HG03439 (cell line): ENCODE results near the gene CT55.
"Not testable (repeated sequence)": the region's sequence is repeated elsewhere in the genome, so short reads cannot be mapped to it uniquely, and the experiment has no call there.

Experiments
- ATAC-seq: cut with Tn5 transposase; IDR thresholded peaks from one replicate; pipeline ENCODE4 v1.9.1; 2021; ENCODE audit warnings: mild to moderate bottlenecking, moderate library complexity; ENCODE audit not compliant: unreplicated experiment

Gene CT55

GRCh38 chrX:135170877-135171519 lies at the start of gene CT55:
Gene CT55, minus strand, starts transcription at chrX:135171398. Its CDS starts 227 bp downstream, at chrX:135171171.
- no peak for ATAC-seq

DNA sequence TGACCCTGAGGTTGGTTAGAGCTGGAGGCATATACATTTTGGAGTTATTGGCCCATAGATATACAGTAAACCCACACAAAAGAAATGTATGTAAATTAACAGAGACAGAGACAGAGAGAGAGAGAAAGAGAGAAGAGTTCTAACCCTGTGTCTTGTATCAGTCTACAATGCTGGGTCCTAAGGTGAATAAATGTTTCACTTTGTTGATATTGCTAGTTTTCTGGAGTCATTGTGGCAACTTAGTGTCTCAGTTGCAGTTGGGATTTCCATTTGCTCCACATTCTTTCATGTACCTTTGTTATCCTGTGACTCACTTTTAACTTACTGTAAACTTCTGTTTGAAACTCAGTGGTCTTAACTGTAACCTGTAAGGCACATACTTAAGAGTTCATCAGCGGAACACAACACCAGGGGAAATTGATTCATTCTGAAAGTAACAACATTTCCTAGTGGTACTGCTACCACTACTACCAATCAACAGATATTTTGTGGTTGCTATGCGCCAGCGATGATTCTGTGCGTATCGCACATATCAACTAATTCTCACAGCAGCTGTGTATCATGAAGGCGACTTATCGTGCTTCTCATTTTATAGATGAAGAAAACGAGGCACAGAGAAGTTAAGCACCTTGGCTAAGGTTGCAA lies 42.1 kb upstream of the CT55 start:
- no peak for ATAC-seq

- ATAC-seq = not testable (repeated sequence)
Observed at GRCh38 chrX:135206427-135206826, 35.2 kb upstream of the CT55 start.

DNA sequence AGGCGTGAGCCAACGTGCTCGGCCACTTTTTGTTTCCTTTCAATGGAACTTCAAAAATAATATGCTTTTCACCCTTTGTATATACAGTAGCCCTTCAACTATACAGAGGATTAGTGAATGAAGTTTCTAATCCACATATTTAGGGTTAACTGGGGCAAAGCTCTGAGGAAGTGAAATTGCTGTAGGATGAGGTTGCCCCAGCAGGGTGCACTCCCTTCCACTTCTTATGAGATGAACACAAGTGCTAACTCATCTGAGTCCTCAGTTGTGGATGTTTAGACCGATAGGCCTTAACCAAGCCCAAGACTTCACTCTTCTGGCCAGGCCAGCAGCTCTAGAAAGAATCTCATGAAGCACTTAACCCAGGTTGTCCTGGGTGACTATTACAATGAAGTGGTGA lies 29.1 kb upstream of the CT55 start:
- no peak for ATAC-seq

- no peak for ATAC-seq
Observed at GRCh38 chrX:135194684-135195083, 23.5 kb upstream of the CT55 start.

DNA sequence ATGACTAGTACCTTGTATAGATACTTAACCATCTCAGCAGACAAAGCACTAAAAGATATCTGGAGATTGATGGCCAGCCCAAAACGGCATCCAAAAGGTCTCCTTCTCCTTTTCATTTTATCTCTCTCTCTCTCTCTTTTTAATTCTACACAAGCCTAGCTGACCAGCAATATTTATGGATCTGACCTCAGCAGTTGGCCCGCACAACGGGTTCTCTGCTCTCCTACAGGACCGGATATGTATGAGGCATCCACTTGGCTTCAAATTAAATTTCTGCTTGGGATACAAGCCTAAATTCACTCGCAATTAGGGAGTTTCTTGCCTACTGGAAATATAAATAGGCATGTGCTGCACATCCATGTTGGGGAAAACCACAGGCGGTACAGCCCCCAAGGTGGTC lies 22.5 kb upstream of the CT55 start:
- ATAC-seq = no peak

DNA sequence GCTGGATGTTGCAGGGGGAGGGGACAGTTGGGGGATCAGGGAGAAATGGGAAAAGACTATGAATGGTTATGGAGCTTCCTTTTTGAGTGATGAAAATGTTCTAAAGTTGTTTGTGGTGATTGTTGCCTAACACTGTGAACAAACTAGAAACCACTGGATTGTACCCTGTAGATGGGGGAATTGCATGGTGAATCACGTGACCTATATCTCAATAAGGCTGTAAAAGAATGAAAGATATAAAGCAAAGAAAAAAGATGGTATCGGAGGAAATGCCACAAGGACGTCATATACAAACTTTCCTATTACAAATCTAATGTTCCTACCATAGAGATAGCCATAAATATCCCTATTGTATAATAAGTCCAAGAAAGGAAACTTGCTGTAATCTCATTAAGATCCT lies 20.6 kb upstream of the CT55 start:
- ATAC-seq = no peak

DNA sequence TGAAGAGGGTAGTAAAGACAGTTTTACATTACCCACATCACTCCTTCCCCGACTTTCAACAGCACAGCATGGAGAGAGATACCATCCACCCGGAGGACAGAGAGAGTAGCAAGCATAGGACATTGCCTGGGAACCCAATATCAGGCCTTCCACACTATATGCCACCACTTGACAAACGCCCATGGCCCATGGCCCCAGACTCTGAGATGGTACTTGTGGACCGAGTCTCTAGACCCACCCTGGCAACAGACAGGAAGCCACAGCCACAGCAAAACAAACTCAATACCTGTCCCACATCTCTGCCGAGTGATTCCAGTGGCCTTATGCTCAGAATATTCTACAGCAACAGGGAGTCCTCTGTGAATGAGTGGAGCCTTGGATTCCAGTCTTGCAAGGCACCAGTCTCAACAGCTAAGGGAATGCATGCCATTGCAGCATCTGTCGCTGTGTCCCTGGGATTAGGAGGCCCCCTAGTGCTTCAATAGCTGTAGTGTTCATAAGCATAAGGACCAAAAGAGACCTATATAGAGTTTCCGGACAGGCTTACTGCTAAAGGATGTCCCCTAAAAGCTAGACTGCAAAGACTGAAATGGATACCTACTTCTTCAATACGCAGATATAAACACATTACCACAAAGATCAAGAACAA lies 14.7 kb upstream of the CT55 start:
- ATAC-seq = peak; percentile 73

GRCh38 chrX:135178636-135179035 lies 7.4 kb upstream of the CT55 start:
- no peak for ATAC-seq

GRCh38 chrX:135170468-135170867 lies 730 bp downstream of the CT55 start:
- no peak for ATAC-seq

DNA sequence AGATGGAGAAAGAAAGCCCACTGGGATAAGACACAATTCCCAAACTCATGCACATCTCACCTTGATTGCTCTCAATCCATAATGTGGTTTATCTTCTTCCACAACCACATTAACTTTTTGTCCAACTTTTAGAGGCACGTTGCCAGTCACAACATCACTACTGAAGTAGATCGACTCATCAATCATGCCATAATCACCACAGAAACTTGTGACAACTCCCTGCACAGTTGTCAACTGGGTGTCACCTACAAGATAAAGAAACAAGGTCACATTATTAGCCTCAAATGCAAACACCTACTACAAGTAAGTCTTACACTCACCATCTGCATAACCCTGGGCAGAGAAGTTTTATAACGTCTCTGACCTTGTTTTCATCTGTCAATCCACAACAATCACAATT lies 1.7 kb downstream of the CT55 start:
- not testable (repeated sequence) for ATAC-seq

- ATAC-seq = no peak
Observed at GRCh38 chrX:135168486-135168885, 2.7 kb downstream of the CT55 start.

- ATAC-seq = not testable (repeated sequence)
Observed at GRCh38 chrX:135154688-135155087, 16.5 kb downstream of the CT55 start.

DNA sequence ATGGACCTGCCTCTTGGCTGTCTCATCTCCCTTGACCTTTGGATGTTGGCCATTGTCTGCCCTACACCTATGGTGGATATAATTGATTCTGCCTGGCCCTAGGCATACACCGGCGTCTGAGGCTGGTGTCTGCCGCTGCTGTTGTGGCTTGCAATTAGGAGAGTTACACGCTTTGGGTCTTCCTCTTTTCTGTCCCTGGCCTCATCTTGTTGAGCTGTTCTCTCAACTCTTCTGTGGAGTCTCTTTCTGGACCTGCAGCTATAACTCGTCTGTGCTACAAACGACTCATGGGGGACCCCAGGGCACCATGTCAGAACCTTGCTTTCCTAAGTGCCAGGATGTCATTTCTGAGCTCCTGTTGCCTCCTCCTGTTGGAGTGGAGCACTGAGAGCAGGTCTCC lies 45.1 kb downstream of the CT55 start:
- not testable (repeated sequence) for ATAC-seq

DNA sequence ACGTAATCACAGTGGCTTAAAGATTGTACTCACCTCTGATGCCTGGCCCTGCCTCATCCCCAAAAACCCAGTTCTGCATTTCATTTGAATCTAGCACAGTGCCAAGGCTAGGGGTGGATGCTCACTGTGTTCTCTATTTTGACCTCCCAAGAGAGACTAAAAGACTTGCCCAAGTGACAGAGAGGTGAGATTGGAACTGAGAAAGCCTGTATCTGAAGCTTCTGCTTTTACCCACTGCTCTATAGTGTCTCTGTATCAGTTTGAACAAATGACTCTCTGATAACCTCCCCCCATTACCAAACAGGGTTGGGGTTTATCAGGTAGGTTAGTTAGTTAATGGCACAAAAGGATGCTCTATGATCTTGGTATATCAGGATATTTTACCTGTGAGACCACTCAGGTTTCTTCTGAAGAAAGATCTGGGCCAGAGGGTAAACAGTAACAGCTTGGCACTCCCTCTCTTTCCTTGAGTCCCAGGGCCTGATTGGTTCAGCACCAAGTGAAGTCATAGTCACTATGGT lies 51.1 kb downstream of the CT55 start, which contains the start of gene ETDB:
Gene ETDB (minus strand): TSS at position 471 of the 521 bp plus-strand sequence. CDS start 1,265 bp downstream, outside the sequence.
- not testable (repeated sequence) for ATAC-seq

- not testable (repeated sequence) for ATAC-seq
Observed at GRCh38 chrX:135116064-135116463, 55.1 kb downstream of the CT55 start.

- ATAC-seq = peak; percentile 95
Observed at GRCh38 chrX:135114392-135114791, 56.8 kb downstream of the CT55 start.

DNA sequence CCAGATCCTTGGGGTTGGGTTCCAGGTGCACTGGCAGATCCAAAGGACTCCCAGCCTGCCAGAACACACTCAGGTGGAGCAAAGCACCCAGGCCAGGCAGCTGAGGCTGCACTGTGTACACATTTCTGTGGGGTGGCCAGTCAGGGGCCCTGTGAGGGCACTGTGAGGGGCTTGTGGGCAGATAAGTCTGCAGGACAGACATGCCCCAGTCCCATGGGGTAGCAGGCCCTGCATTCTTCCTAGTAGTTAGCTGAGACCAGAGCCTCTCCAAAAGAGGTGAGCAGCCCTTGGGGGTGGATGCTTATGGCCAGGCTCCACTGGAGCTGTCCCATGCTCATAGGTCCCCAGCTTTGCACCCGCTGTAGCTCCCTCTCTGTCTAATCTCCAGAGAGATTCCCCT lies 58.5 kb downstream of the CT55 start:
- ATAC-seq = no peak

DNA sequence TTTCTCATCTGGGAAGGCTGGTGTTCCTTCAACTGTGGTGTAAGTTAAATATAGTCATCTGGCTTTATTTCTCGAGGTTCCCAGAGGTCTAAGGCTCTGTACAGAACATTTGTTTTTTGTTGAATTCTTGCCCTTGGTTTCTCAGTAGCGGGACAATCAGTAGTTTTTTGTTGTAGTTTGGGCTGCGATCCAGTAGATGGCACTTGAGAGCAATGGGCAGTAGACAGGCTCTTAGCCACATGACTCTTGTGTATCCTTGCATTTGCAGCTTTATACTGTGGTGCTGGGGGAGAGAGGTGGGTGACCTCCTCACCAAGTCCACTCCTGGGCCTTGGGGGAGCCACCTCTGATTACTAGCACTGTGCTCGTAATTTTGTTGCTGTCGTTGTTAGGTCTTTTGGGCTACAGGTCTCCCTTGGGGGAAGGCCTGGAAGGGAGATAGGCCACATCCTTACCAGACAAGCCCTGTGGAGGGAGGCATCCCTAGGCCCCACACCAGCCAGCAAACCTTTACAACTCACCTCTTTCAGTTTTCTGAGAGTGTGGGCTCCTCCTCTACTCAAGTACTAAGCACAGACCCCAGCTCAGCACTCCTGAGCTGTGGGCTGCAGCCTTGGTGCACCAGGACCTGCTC lies 59.0 kb downstream of the CT55 start:
- no peak for ATAC-seq

GRCh38 chrX:135109554-135109953 lies 61.6 kb downstream of the CT55 start:
- no peak for ATAC-seq
